NCI-H510A treated with DMSO at 0.1 percent for 48 hours (cell line): ENCODE measurements around the gene RAB17.

ENCODE experiments used
- DNase-seq: peaks from one replicate; lab custom pipeline; 2025; lab: John Stamatoyannopoulos, UW

Gene RAB17, protein sequence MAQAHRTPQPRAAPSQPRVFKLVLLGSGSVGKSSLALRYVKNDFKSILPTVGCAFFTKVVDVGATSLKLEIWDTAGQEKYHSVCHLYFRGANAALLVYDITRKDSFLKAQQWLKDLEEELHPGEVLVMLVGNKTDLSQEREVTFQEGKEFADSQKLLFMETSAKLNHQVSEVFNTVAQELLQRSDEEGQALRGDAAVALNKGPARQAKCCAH

GRCh38 chr2:237590272-237591140, at the start of gene RAB17:
TSS of gene RAB17 (minus strand) at chr2:237590734. CDS start at chr2:237586154, 4,580 bp downstream.
- peak; percentile 80 for DNase-seq

DNA sequence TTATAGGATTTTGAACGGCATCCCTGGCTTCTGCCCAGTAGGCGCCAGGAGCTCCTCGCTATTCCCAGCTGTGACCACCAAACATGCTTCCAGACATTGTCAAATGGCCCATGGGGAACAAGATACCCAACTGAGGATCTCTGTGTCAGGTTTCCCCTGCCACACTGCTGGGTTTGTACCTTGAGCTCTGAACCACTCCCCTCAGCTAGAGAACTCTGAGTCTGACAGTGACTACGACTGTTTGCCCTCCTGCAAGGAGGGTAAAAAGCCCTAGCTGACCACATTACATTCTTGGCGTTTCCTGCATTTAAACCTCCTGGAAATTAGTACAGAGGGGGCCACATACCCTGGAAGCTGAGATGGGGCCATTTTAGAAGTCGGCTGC, 49.3 kb upstream of the RAB17 start:
- no peak for DNase-seq

GRCh38 chr2:237639052-237639835, 48.7 kb upstream of the RAB17 start:
- DNase-seq: no peak

DNA sequence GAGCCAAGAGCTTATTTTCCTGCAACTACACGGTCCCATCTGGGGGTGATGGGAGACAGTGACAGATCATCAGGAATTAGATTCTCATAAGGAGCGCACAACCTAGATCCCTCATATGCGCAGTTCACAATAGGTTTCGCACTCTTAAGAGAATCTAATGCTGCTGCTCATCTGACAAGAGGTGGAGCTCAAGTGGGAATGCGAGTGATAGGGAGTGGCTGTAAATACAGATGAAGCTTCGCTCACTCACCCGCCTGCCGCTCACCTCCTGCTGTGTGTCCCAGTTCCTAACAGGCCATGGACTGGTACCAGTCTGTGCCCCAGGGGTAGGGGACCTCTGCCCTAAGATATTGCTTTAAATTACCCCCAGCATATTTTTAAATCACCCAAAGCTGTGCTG, 47.6 kb upstream of the RAB17 start:
- peak; percentile 81 for DNase-seq

DNA sequence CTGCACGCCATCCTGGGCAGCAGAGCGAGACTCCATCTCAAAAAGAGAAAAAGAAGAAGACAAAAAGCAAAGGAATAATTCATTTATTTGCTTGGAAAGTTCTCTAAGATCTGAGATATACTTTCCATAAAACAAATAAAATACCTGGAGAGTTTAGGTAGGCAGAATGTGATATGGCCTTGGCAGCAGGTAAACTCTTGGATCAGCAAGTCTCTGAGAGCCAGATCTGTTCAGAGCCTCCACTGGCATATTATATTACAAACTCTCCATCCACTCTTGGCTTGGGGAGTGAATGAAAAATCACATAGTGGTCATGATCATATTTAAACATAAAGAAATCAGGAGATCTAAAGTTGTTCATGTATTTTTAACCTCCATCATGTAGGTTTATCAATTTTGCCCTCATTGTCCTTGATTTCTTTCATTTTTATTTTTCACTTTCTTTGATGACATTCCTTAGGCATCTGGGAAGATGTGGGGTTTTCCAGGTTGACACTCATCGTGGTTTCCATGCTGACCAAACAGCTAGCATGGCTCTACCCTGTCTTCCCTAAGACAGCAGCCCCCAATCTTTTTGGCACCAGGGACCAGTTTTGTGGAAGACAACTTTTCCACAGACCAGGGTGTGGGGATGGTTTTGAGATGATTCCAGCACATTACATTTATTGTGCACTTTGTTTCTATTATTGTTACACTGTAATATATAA, 47.0 kb upstream of the RAB17 start:
- no peak for DNase-seq

DNA sequence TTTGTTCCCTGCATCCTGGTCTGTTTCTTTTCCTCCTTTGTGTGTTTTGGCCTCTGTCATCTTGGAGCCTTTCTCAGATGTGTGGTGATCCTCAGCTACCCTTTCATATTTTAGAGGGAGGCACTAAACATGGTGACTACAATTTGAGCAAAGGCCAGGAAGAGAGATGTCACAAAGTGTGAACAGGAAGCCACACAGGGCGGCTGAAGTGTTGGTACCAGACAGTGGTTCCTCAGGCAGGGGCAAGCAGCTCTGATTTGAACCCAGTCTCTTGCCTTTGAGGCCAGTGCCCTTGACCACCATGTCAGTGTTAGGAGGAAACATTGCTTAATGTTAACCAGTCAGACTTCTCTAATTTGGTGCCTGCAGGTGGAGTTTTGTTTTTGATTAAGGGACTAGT, 46.0 kb upstream of the RAB17 start:
- no peak for DNase-seq

DNA sequence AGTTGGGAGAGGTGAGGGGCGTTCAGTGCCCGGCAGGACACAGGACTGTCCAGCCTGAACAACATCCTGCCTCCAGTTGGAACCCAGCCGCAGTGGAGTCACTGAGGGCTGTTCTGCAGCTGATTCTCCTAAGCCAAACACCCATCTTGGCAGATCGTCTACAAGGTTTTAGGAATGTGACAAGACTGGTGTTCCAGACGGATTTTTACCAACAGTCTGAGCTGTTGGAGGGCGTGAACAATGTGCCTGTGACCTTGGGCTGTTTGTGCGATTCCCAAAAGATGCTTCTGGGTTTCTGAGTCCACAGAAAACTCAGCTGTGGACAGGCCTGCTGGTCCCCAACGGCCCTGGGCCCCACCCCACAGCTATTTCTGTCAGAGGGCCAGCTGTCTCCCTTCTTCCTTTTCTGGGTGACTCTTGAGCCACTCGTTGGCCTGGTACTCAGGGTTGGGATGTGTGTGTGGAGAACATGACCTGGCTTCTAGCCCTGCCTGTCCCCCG, 42.6 kb upstream of the RAB17 start:
- no peak for DNase-seq

- no peak for DNase-seq
Measured at GRCh38 chr2:237631801-237632585, 41.5 kb upstream of the RAB17 start.

DNA sequence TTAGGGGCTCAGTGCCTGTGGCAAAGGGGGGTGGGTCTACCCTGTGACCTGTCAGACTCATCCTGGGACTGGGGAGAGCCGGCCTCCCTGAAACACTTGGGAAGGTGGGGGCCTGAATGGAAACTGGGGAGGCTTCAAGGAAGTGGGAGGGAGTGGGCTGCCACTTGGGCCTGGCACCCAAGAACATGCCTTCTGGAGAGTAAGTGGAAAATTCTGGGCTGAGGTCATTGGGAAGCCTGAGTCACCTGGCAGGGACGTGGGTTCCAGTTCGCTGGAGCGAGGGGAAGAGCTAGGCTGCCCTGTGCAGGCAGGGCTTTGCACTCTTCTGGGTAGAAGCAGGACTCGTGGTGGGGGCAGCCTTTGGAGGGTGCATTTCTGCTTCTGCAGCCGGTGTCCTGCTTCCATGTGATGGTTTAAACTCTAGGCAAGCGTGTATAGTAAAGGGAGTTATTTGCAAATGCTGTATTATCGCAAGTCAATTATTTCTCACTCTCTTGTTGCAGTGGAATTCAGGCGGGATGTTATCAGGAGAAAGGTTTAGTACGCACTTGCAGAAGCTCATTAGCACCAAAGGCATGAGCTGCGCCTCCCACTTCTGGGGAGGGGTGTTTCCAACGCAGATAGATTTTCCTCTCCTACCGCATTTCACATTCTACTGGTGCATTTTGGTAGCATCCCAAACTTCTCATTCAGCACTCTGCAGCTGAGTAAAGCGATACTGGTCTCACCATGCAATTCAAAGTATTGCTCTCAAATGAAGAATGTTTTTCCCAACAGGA, 40.7 kb upstream of the RAB17 start:
- DNase-seq: no peak

GRCh38 chr2:237630216-237631000, 39.9 kb upstream of the RAB17 start:
- DNase-seq: no peak

GRCh38 chr2:237629739-237630138, 39.2 kb upstream of the RAB17 start:
- no peak for DNase-seq

DNA sequence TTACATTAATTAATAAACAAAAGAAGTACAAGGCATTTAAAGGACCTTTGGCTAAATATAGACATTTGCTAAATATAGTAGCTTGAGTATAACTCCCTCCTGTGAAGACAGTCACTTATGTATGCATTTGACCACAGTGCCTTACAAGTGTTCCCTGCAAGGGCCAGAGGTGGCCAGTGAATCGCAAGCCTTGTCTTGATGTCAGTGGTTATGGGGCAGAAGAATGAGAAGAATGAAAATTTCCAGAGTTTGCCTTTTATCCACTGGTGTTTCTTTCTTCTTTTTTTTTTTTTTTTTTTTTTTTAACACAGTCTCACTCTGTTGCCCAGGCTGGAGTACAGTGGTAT, 38.6 kb upstream of the RAB17 start:
- DNase-seq: no peak

DNA sequence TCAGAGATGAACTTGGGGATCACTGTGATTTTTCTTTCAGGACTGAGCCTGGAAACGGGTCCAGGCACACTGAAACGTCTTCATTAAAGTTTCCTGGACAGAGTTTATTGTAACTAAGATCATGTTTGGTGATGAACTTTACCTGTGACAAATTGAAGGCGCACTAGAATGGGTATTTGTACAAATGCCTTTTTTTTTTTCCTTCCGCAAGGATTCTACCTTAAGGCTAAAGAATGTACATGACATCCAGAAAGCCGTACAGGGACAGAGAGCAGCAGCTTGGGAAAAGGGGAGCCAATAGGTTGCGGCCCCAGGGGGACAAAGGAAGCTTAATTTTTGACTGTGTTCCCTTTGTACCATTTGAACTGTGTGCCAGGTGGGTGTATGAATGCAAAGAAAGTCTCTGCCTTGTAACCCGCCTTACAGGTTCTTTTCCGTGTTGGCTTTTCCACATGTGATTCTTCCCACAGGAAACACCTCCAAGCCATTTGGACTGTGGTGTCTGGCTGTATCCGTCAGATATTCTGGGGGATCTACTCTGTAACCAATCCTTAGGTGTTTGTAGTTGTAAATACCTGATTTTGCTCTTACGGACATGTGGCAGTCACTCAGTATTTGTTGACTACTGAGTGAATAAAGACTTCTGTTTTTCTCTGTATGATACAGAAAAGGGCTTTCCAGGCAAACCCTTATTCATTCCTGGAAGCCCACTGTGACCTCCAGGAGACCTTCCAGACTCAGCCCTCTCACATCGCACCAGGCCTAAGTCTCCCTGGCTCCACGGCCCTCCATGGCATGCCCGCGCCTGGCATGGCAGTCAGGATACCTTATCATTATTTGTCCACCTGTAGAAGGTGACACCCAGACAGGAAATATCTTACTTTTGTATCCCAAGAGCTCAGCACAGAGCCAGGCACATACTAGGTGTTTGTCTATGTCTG, 38.0 kb upstream of the RAB17 start:
- no peak for DNase-seq

DNA sequence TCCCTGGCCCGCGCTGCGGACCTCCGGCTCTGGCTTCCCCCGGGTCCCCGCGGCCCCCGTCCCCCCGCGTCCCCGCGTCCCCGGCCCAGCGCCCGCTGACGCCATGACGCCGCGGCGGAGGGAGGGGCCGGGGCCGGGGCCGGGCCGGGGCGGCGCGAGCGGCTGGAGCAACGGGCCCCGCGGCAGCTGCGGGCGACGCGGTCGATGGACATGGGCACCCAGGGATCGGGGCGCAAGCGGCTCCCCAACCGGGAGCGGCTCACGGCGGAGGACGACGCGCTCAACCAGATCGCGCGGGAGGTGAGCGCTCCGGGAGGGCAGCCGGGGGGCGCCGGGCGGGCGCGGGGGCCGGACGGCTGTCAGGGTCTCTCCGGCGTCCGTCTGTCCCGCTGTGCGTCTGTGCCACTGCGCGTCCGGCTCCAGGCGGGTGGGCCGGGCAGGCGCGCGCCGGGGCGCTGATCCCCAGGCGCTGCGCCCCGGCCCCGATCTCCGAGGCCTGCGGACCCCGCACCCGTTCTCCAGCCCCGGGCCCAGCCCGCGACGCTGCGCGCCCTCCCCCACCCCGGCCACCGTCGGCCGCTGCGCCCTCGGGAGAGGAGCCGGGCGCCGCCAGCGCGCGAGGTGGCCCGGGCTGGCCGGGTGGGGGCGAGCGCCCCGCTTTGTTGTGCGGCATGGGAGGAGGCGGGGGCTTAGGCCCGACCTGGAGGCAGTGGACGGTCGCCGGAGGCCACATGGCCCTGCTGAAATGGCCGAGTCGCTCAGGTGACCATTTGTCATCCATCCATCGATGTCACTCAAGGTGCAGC, 37.1 kb upstream of the RAB17 start, which contains the start of gene LRRFIP1:
LRRFIP1 (plus strand) TSS at position 147 of the 806 bp plus-strand sequence; CDS start at position 205, 58 bp downstream.
- DNase-seq: no peak

DNA sequence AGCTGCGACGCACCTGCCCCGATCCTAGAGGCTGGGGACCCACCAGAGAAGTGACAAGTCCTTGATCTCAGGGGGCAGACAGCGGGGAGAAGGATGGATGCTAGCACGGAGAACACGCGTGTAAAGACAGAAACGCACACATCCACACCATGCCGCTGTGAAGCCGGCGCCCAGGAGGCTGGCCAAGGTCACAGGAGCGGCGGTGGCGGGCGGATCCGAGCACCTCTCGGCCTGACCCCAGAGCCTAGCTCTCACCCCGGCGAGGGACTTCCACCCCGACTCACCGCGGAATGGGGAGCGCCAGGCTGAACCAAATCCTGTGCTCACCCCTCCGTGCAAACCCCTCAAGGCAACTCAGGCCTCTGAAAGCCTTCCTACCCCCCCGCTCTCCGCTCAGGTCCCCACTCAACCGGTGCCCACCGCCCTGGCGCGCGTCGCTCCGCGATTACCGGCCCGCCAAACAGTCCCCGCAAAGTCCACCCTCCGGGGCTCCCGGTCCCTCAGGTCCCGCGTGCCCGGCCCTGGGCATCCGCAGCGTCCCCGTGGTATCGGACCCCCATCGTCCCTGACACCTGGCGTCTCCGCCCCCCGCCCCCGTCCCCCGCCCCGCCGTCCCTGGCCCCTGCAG, 36.4 kb upstream of the RAB17 start:
- no peak for DNase-seq

- DNase-seq: no peak
Measured at GRCh38 chr2:237625777-237626176, 35.2 kb upstream of the RAB17 start.

DNA sequence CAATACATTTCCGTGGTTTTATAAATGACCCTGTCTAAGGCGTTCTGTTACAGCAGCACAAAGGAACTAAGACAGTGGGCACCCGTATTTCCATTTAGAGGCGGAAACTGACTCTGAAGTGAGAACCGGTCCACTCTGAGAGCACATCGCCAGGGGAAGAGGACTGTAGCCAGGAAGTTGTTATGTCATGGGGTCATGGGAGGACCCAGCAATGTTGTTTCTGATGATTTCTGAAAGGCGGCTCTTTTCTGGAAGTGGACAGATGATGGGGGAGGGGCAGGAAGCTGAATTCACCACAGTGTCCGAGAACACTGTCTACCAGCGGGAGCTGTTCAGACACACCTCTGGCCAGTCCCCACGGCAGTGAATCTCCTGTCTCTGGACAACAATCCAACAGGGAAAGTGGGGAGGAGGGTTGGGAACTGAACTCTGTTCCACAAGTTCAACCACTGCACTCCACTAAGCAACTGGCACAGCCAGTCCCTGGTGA, 34.7 kb upstream of the RAB17 start:
- no peak for DNase-seq
